HEK293 (cell line): ENCODE measurements around the gene PHF3.

Experiments
- CTCF ChIA-PET: fragments of 350-600 bp; formaldehyde crosslinking; extraction: SDS; loops from one replicate; lab custom pipeline; 2021; ENCODE audit warnings: antibody characterized with exemption; lab: Yijun Ruan, JAX
- POLR2A ChIA-PET: fragments of 300-600 bp; formaldehyde crosslinking; extraction: SDS; loops from one replicate; lab custom pipeline; 2020; ENCODE audit warnings: antibody characterized with exemption, inconsistent platforms; lab: Yijun Ruan, JAX
- H3K27ac ChIP-seq: fragments of 200-500 bp; sonication (Bioruptor generic); 2 replicates; pipeline ENCODE4 v1.5.1; 2014; ENCODE audit warnings: low read depth, low read length, control low read depth, inconsistent platforms; ENCODE audit errors: extremely low read depth
- H3K36me3 ChIP-seq, 2 experiments: fragments of 200-500 bp in 1 of 2; sonication (Bioruptor generic) in 1 of 2; 1 replicate in 1 of 2; 2 replicates in 1 of 2; pipeline ENCODE4 v1.5.1; 2014 to 2017; ENCODE audit warnings: inconsistent platforms in 2 of 2, low read length in 2 of 2; ENCODE audit not compliant: control insufficient read depth in 2 of 2, insufficient read depth in 1 of 2
- H3K4me1 ChIP-seq: fragments of 200-500 bp; sonication (Bioruptor generic); 2 replicates; pipeline ENCODE4 v1.5.1; 2014; ENCODE audit warnings: mild to moderate bottlenecking, low read length, inconsistent platforms; ENCODE audit not compliant: control insufficient read depth, insufficient read depth
- H3K4me3 ChIP-seq: 2 replicates; pipeline ENCODE4 v1.5.1; 2011; ENCODE audit warnings: low read depth, mild to moderate bottlenecking, control low read depth, low read length, moderate library complexity
- H3K9me3 ChIP-seq: fragments of 200-500 bp; sonication (Bioruptor generic); 2 replicates; pipeline ENCODE4 v1.5.1; 2014; ENCODE audit warnings: low read depth, low read length, inconsistent platforms; ENCODE audit not compliant: control insufficient read depth, insufficient read depth
- EGR2 ChIP-seq: fragments of 450-650 bp; formaldehyde crosslinking; IDR thresholded peaks from 2 replicates; pipeline ENCODE4 v1.5.1; 2016; ENCODE audit warnings: low read depth, missing biosample characterization, missing genetic modification characterization
- HOXD13 ChIP-seq: sonication (generic); formaldehyde crosslinking; IDR thresholded peaks from 2 replicates; pipeline ENCODE4 v1.8.0; 2022; ENCODE audit warnings: missing genetic modification reagents, borderline replicate concordance
- KLF8 ChIP-seq: fragments of 450-650 bp; formaldehyde crosslinking; IDR thresholded peaks from 2 replicates; pipeline ENCODE4 v1.5.1; 2016; ENCODE audit warnings: missing biosample characterization, missing genetic modification characterization
- ZBTB7A ChIP-seq: fragments of 450-650 bp; formaldehyde crosslinking; IDR thresholded peaks from 2 replicates; pipeline ENCODE4 v1.5.1; 2016; ENCODE audit warnings: low read depth, missing biosample characterization, missing genetic modification characterization
- ZEB2 ChIP-seq: fragments of 450-650 bp; formaldehyde crosslinking; IDR thresholded peaks from 2 replicates; pipeline ENCODE4 v1.5.1; 2016; ENCODE audit warnings: missing biosample characterization, missing genetic modification characterization
- ZFHX2 ChIP-seq: fragments of 450-650 bp; formaldehyde crosslinking; conservative IDR thresholded peaks from 2 replicates; pipeline ENCODE4 v1.5.1; 2016; ENCODE audit warnings: missing biosample characterization, missing genetic modification characterization
- ZNF280C ChIP-seq: fragments of 450-650 bp; formaldehyde crosslinking; IDR thresholded peaks from 2 replicates; pipeline ENCODE4 v1.5.1; 2016; ENCODE audit warnings: missing biosample characterization, missing genetic modification characterization
- ZNF404 ChIP-seq: fragments of 450-650 bp; formaldehyde crosslinking; IDR thresholded peaks from 2 replicates; pipeline ENCODE4 v1.5.1; 2017; ENCODE audit warnings: missing biosample characterization, missing genetic modification characterization
- ZNF423 ChIP-seq: fragments of 450-650 bp; formaldehyde crosslinking; IDR thresholded peaks from 2 replicates; pipeline ENCODE4 v1.5.1; 2016; ENCODE audit warnings: missing biosample characterization, missing genetic modification characterization
- ZNF48 ChIP-seq: fragments of 450-650 bp; formaldehyde crosslinking; IDR thresholded peaks from 2 replicates; pipeline ENCODE4 v1.5.1; 2016; ENCODE audit warnings: missing biosample characterization, missing genetic modification characterization
- ZNF571 ChIP-seq: fragments of 450-650 bp; formaldehyde crosslinking; IDR thresholded peaks from 2 replicates; pipeline ENCODE4 v1.5.0; 2017; ENCODE audit warnings: missing biosample characterization, missing genetic modification characterization
- ZNF654 ChIP-seq: fragments of 450-650 bp; formaldehyde crosslinking; IDR thresholded peaks from 2 replicates; pipeline ENCODE4 v1.5.1; 2016; ENCODE audit warnings: low read depth, missing biosample characterization, missing genetic modification characterization
- ZNF670 ChIP-seq: fragments of 450-650 bp; formaldehyde crosslinking; IDR thresholded peaks from 2 replicates; pipeline ENCODE4 v1.5.1; 2016; ENCODE audit warnings: missing biosample characterization, missing genetic modification characterization, low read depth
- ZNF677 ChIP-seq: fragments of 450-650 bp; IDR thresholded peaks from 2 replicates; pipeline ENCODE4 v1.5.0; 2018; ENCODE audit warnings: missing biosample characterization, mild to moderate bottlenecking, missing genetic modification characterization, moderate library complexity
- ZNF768 ChIP-seq: fragments of 450-650 bp; formaldehyde crosslinking; IDR thresholded peaks from 2 replicates; pipeline ENCODE4 v1.5.1; 2018; ENCODE audit warnings: missing biosample characterization, mild to moderate bottlenecking, missing genetic modification characterization
- ZSCAN16 ChIP-seq: fragments of 450-650 bp; formaldehyde crosslinking; IDR thresholded peaks from 2 replicates; pipeline ENCODE4 v1.5.1; 2016; ENCODE audit warnings: missing biosample characterization, missing genetic modification characterization
- ZSCAN30 ChIP-seq: fragments of 450-650 bp; IDR thresholded peaks from 2 replicates; pipeline ENCODE4 v1.5.1; 2018; ENCODE audit warnings: missing biosample characterization, mild to moderate bottlenecking, missing genetic modification characterization, moderate library complexity
- TF ChIP-seq, protein P1 (sequence below): fragments of 450-650 bp; formaldehyde crosslinking; IDR thresholded peaks from 2 replicates; pipeline ENCODE4 v1.5.1; 2016; ENCODE audit warnings: missing biosample characterization, missing genetic modification characterization
- TF ChIP-seq, protein P2 (sequence below): fragments of 450-650 bp; formaldehyde crosslinking; IDR thresholded peaks from 2 replicates; pipeline ENCODE4 v1.5.1; 2017; ENCODE audit warnings: missing biosample characterization, mild to moderate bottlenecking, missing genetic modification characterization, moderate library complexity
- TF ChIP-seq, protein P3 (sequence below): fragments of 450-650 bp; formaldehyde crosslinking; IDR thresholded peaks from 2 replicates; pipeline ENCODE4 v1.5.1; 2016; ENCODE audit warnings: missing biosample characterization, missing genetic modification characterization, low read depth

Gene PHF3

GRCh38 chr6:63759605-63760105, 124.1 kb downstream of the PHF3 start (continued):
- TF ChIP-seq, protein P1, sequence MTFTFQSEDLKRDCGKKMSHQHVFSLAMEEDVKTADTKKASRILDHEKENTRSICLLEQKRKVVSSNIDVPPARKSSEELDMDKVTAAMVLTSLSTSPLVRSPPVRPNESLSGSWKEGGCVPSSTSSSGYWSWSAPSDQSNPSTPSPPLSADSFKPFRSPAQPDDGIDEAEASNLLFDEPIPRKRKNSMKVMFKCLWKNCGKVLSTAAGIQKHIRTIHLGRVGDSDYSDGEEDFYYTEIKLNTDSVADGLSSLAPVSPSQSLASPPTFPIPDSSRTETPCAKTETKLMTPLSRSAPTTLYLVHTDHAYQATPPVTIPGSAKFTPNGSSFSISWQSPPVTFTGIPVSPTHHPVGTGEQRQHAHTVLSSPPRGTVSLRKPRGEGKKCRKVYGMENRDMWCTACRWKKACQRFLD: no peak
- TF ChIP-seq ZSCAN16 (tag by site-specific recombination) (no peak), ZBTB7A (tag by site-specific recombination) (no peak)

GRCh38 chr6:63760199-63760598, 124.6 kb downstream of the PHF3 start:
- Histone ChIP-seq H3K36me3 (no peaks in the 10 kb centered on the region), H3K9me3 (no peaks in the 10 kb centered on the region), H3K4me3 (no peak overlapping the region), H3K4me1 (no peaks in the 10 kb centered on the region), H3K27ac (no peak overlapping the region)
- POLR2A ChIA-PET: no interaction called here
- TF ChIP-seq ZNF404 (tag by site-specific recombination) (no peak), EGR2 (tag by site-specific recombination) (no peak), ZNF280C (tag by site-specific recombination) (no peak), ZEB2 (no peak), ZSCAN30 (tag by site-specific recombination) (no peak), ZNF571 (tag by site-specific recombination) (no peak), KLF8 (tag by site-specific recombination) (no peak), ZSCAN16 (tag by site-specific recombination) (no peak), ZFHX2 (no peak), ZNF677 (no peak), ZNF670 (tag by site-specific recombination) (no peak), ZNF423 (tag by site-specific recombination) (no peak), ZNF48 (tag by site-specific recombination) (no peak), ZNF768 (tag by site-specific recombination) (no peak)
- TF ChIP-seq, protein P2, sequence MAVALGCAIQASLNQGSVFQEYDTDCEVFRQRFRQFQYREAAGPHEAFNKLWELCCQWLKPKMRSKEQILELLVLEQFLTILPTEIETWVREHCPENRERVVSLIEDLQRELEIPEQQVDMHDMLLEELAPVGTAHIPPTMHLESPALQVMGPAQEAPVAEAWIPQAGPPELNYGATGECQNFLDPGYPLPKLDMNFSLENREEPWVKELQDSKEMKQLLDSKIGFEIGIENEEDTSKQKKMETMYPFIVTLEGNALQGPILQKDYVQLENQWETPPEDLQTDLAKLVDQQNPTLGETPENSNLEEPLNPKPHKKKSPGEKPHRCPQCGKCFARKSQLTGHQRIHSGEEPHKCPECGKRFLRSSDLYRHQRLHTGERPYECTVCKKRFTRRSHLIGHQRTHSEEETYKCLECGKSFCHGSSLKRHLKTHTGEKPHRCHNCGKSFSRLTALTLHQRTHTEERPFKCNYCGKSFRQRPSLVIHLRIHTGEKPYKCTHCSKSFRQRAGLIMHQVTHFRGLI (tag by site-specific recombination): no peak
- CTCF ChIA-PET: interaction anchor here (0.7 to 5.9 kb wide), 5 partner anchors 35 to 441 kb away, joined by 3 to 50 read pairs (median 6); no protein-coding TSS in a partner anchor

DNA sequence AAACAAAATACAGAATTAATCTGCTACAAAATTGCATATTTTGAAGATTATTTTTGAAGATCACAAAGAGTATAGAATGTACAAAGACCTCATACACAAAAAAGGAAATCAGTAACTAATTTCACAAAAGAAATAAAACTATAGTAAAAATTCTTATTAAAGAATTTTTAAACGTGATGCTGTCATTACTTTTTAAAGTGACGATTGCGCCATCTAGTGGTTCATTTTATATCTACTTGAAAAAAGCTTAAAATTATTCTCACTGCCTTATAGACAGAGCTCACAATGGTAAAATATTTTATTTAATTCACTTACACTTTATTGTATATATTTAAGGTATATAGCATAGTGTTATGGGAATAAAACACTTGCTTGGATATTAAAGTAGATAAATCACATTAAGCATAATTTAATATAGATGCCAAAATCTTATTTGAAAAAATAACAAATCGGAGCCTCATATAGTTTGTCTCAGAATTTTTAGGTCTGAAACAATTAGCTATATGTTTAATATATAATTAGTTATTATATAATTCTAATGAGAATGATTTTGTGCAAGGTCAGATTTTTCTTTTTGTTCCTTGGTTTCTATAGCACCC, 128.8 kb downstream of the PHF3 start:
- Histone ChIP-seq H3K27ac (no peak overlapping the region), H3K9me3 (no peaks in the 10 kb centered on the region), H3K4me1 (no peaks in the 10 kb centered on the region), H3K36me3 (no peaks in the 10 kb centered on the region), H3K4me3 (no peak overlapping the region)
- no peak for TF ChIP-seq HOXD13
- TF ChIP-seq, protein P3, sequence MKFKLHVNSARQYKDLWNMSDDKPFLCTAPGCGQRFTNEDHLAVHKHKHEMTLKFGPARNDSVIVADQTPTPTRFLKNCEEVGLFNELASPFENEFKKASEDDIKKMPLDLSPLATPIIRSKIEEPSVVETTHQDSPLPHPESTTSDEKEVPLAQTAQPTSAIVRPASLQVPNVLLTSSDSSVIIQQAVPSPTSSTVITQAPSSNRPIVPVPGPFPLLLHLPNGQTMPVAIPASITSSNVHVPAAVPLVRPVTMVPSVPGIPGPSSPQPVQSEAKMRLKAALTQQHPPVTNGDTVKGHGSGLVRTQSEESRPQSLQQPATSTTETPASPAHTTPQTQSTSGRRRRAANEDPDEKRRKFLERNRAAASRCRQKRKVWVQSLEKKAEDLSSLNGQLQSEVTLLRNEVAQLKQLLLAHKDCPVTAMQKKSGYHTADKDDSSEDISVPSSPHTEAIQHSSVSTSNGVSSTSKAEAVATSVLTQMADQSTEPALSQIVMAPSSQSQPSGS (tag by site-specific recombination): peak; percentile 62
- peak; percentile 64 for TF ChIP-seq ZNF654
- ChIA-PET CTCF (interaction anchor here (0.6 to 4.5 kb wide), 38 partner anchors 9 to 796 kb away, joined by 3 to 56 read pairs (median 4); no protein-coding TSS in a partner anchor), POLR2A (interaction anchor here (0.7 to 1.0 kb wide), 3 partner anchors 164 to 412 kb away, joined by 3 to 4 read pairs (median 3); no protein-coding TSS in a partner anchor)
